ENCODE results near the gene SLC9A3. TPM values are rescaled to one million over a fixed set of nuclear protein-coding genes. Genes with fewer than 3 reads are reported as not detected.

SLC9A3 gene
- total RNA-seq, 1 experiment from 2014 or later = 1.5 TPM

GRCh38 chr5:499233-500209 lies 24.7 kb downstream of the SLC9A3 start:
- no peak for DNase-seq (ENCODE audit: low read depth, low spot score)
- ChIA-PET POLR2A (no interaction called here), CTCF (no interaction called here), RAD21 (ENCODE audit: low non-redundant PET in 1 of 2, low total read pairs in 2 of 2, uncharacterized antibody in 2 of 2, unreplicated experiment in 2 of 2) (no interaction called here)
- Histone ChIP-seq H3K36me3 (ENCODE audit: control insufficient read depth in 1 of 2, insufficient read depth in 2 of 2, low read length in 2 of 2) (no peaks in the 10 kb centered on the region), H3K4me3 (replicated peaks in 1 of 2; ENCODE audit: low read depth in 1 of 2, low read length in 2 of 2) (no peak overlapping the region), H3K4me2 (ENCODE audit: low read length) (no peak overlapping the region), H3K27me3 (ENCODE audit: insufficient read depth, low read length) (no peaks in the 10 kb centered on the region), H3K4me1 (ENCODE audit: control insufficient read depth in 1 of 2, insufficient read depth in 2 of 2, low read length in 2 of 2) (no peaks in the 10 kb centered on the region), H4K20me1 (ENCODE audit: insufficient read depth) (no peaks in the 10 kb centered on the region), H3K27ac (ENCODE audit: low read depth, low read length) (no peak overlapping the region), H2AFZ (ENCODE audit: low read depth, low read length, poor library complexity, severe bottlenecking) (no peak overlapping the region), H3K9me3 (ENCODE audit: control insufficient read depth in 1 of 2, insufficient read depth in 1 of 2, low read depth in 1 of 2, low read length in 2 of 2) (no peaks in the 10 kb centered on the region), H3K9me2 (ENCODE audit: insufficient read depth) (no peaks in the 10 kb centered on the region), H3K9ac (ENCODE audit: low read length) (no peak overlapping the region), H3K79me2 (ENCODE audit: insufficient read depth, low read length) (no peaks in the 10 kb centered on the region)
- no TSS peak for BruUV-seq (replicated peaks)
- intact Hi-C loops (cut with micrococcal nuclease) = no loop called here
- TF ChIP-seq, protein P1, sequence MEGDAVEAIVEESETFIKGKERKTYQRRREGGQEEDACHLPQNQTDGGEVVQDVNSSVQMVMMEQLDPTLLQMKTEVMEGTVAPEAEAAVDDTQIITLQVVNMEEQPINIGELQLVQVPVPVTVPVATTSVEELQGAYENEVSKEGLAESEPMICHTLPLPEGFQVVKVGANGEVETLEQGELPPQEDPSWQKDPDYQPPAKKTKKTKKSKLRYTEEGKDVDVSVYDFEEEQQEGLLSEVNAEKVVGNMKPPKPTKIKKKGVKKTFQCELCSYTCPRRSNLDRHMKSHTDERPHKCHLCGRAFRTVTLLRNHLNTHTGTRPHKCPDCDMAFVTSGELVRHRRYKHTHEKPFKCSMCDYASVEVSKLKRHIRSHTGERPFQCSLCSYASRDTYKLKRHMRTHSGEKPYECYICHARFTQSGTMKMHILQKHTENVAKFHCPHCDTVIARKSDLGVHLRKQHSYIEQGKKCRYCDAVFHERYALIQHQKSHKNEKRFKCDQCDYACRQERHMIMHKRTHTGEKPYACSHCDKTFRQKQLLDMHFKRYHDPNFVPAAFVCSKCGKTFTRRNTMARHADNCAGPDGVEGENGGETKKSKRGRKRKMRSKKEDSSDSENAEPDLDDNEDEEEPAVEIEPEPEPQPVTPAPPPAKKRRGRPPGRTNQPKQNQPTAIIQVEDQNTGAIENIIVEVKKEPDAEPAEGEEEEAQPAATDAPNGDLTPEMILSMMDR (IDR thresholded peaks at IDR 0.05 in 2 of 3, conservative IDR thresholded peaks at IDR 0.05 in 1 of 3; ENCODE audit: borderline replicate concordance in 1 of 3, insufficient read depth in 1 of 3, low read depth in 2 of 3, low read length in 2 of 3) = no peak
- TF ChIP-seq EGR1 (IDR thresholded peaks at IDR 0.05; ENCODE audit: low read depth) (no peak), CBX3 (IDR thresholded peaks at IDR 0.05; ENCODE audit: low read depth) (no peak), REST (IDR thresholded peaks at IDR 0.05; ENCODE audit: low read depth) (no peak), SIN3A (IDR thresholded peaks at IDR 0.05; ENCODE audit: low read depth) (no peak), YY1 (IDR thresholded peaks at IDR 0.05; ENCODE audit: extremely low read depth, insufficient replicate concordance, low read depth, low read length) (no peak), EZH2 (IDR thresholded peaks at IDR 0.05) (no peak), CEBPB (IDR thresholded peaks at IDR 0.05; ENCODE audit: low read depth) (no peak), MAX (IDR thresholded peaks at IDR 0.05) (no peak), RAD21 (IDR thresholded peaks at IDR 0.05; ENCODE audit: low read depth) (no peak), POLR2AphosphoS5 (IDR thresholded peaks at IDR 0.05; ENCODE audit: low read depth, low read length) (no peak), JUND (IDR thresholded peaks at IDR 0.05) (no peak), ELF1 (IDR thresholded peaks at IDR 0.05; ENCODE audit: borderline replicate concordance, low read depth) (no peak), ATF3 (IDR thresholded peaks at IDR 0.05) (no peak)
- TF ChIP-seq, protein P2, sequence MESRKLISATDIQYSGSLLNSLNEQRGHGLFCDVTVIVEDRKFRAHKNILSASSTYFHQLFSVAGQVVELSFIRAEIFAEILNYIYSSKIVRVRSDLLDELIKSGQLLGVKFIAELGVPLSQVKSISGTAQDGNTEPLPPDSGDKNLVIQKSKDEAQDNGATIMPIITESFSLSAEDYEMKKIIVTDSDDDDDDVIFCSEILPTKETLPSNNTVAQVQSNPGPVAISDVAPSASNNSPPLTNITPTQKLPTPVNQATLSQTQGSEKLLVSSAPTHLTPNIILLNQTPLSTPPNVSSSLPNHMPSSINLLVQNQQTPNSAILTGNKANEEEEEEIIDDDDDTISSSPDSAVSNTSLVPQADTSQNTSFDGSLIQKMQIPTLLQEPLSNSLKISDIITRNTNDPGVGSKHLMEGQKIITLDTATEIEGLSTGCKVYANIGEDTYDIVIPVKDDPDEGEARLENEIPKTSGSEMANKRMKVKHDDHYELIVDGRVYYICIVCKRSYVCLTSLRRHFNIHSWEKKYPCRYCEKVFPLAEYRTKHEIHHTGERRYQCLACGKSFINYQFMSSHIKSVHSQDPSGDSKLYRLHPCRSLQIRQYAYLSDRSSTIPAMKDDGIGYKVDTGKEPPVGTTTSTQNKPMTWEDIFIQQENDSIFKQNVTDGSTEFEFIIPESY (IDR thresholded peaks at IDR 0.05; ENCODE audit: extremely low read depth, insufficient replicate concordance, low read length) = no peak
- ATAC-seq = no peak
